ENCODE data around the gene STK38L.

The STK38L gene

GRCh38 chr12:27347779-27348178 lies 103.7 kb downstream of the STK38L start:
- no peaks in the 10 kb centered on the region for H3K27me3 ChIP-seq (ENCODE audit: control insufficient read depth in 1 of 2, insufficient read depth in 1 of 2, low read length in 2 of 2)
- no peak overlapping the region for H3K23ac ChIP-seq (ENCODE audit: low read length in 2 of 2)
- H2AK5ac ChIP-seq (ENCODE audit: low read length, severe bottlenecking) = no peak overlapping the region
- no peak overlapping the region for H2BK5ac ChIP-seq (ENCODE audit: low read depth, low read length, poor library complexity, severe bottlenecking)
- no peak overlapping the region for H3K27ac ChIP-seq (ENCODE audit: low read length, poor library complexity, severe bottlenecking)
- no peak overlapping the region for H3K4ac ChIP-seq (ENCODE audit: low read depth in 1 of 2, low read length in 2 of 2)
- H3K4me3 ChIP-seq (ENCODE audit: insufficient read depth in 1 of 2, low read depth in 1 of 2, low read length in 2 of 2) = no peak overlapping the region
- no peak overlapping the region for H2BK15ac ChIP-seq (ENCODE audit: low read depth, poor library complexity, severe bottlenecking)
- H3K79me1 ChIP-seq (replicated peaks; ENCODE audit: low read length, poor library complexity, severe bottlenecking) = peaks cover 9% of the 10 kb centered on the region
- no peak overlapping the region for H4K91ac ChIP-seq (ENCODE audit: low read length)
- H2BK120ac ChIP-seq (ENCODE audit: low read depth, low read length) = no peak overlapping the region
- no peaks in the 10 kb centered on the region for H3K36me3 ChIP-seq (ENCODE audit: control insufficient read depth in 1 of 2, insufficient read depth in 2 of 2, low read depth in 1 of 2, low read length in 2 of 2)
- WGBS = 100% methylated on average over 1 of the region's 2 CpGs
- H3K9me3 ChIP-seq (ENCODE audit: control insufficient read depth, low read length) = no peaks in the 10 kb centered on the region
- H3K14ac ChIP-seq (ENCODE audit: low read length in 2 of 2) = no peak overlapping the region
- no peak overlapping the region for H3K9ac ChIP-seq (ENCODE audit: low read length)
- H3K4me1 ChIP-seq (ENCODE audit: control insufficient read depth, insufficient read depth, low read depth, low read length) = no peaks in the 10 kb centered on the region
- no peak overlapping the region for H3K4me2 ChIP-seq (ENCODE audit: low read length, poor library complexity, severe bottlenecking)
- no peak for DNase-seq
- H2AFZ ChIP-seq (ENCODE audit: low read depth, low read length) = no peak overlapping the region
- no peak overlapping the region for H2BK12ac ChIP-seq (ENCODE audit: low read length in 2 of 2)
- H4K8ac ChIP-seq (ENCODE audit: low read length) = no peak overlapping the region
- H3K18ac ChIP-seq (ENCODE audit: low read depth in 1 of 2, low read length in 2 of 2) = no peak overlapping the region

DNA sequence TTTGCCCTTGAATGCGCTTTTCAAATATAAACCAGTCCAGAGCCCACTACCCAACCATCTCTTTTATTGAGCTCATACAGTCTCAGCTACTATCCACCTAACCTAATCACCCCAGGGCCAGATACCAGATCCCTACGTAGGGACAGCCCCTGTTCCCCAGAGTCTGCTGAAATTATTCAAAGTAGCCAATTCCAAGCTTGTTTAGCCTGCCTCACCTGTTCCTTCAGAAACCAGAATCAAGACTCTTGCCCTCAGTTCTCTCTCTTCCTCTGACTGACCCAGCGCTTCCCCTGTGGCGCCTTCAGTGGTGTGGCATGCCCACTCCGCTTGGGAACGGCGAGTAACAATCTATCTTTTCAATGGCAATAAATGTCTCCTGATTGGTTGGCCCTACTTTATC lies 107.4 kb downstream of the STK38L start:
- 92% methylated on average over 7 of the region's 7 CpGs for WGBS
- no peaks in the 10 kb centered on the region for H3K4me1 ChIP-seq (ENCODE audit: control insufficient read depth, insufficient read depth, low read depth, low read length)
- no peaks in the 10 kb centered on the region for H3K27me3 ChIP-seq (ENCODE audit: control insufficient read depth in 1 of 2, insufficient read depth in 1 of 2, low read length in 2 of 2)
- no peak overlapping the region for H2BK5ac ChIP-seq (ENCODE audit: low read depth, low read length, poor library complexity, severe bottlenecking)
- no peak overlapping the region for H3K4me2 ChIP-seq (ENCODE audit: low read length, poor library complexity, severe bottlenecking)
- no peak overlapping the region for H3K23ac ChIP-seq (ENCODE audit: low read length in 2 of 2)
- H3K79me1 ChIP-seq (replicated peaks; ENCODE audit: low read length, poor library complexity, severe bottlenecking) = peaks cover 8% of the 10 kb centered on the region
- no peak for DNase-seq
- no peaks in the 10 kb centered on the region for H3K36me3 ChIP-seq (ENCODE audit: control insufficient read depth in 1 of 2, insufficient read depth in 2 of 2, low read depth in 1 of 2, low read length in 2 of 2)
- no peak overlapping the region for H2AK5ac ChIP-seq (ENCODE audit: low read length, severe bottlenecking)
- H3K14ac ChIP-seq (ENCODE audit: low read length in 2 of 2) = no peak overlapping the region
- H2BK120ac ChIP-seq (ENCODE audit: low read depth, low read length) = no peak overlapping the region
- no peak overlapping the region for H2BK15ac ChIP-seq (ENCODE audit: low read depth, poor library complexity, severe bottlenecking)
- no peak overlapping the region for H3K9ac ChIP-seq (ENCODE audit: low read length)
- H3K4ac ChIP-seq (ENCODE audit: low read depth in 1 of 2, low read length in 2 of 2) = no peak overlapping the region
- H3K9me3 ChIP-seq (ENCODE audit: control insufficient read depth, low read length) = no peaks in the 10 kb centered on the region
- no peak overlapping the region for H3K27ac ChIP-seq (ENCODE audit: low read length, poor library complexity, severe bottlenecking)
- no peak overlapping the region for H2BK12ac ChIP-seq (ENCODE audit: low read length in 2 of 2)
- no peak overlapping the region for H3K18ac ChIP-seq (ENCODE audit: low read depth in 1 of 2, low read length in 2 of 2)
- H2AFZ ChIP-seq (ENCODE audit: low read depth, low read length) = no peak overlapping the region
- H4K91ac ChIP-seq (ENCODE audit: low read length) = no peak overlapping the region
- H4K8ac ChIP-seq (ENCODE audit: low read length) = no peak overlapping the region
- H3K4me3 ChIP-seq (ENCODE audit: insufficient read depth in 1 of 2, low read depth in 1 of 2, low read length in 2 of 2) = no peak overlapping the region

GRCh38 chr12:27355486-27355885 lies 111.4 kb downstream of the STK38L start:
- Histone ChIP-seq H3K23ac (ENCODE audit: low read length in 2 of 2) (no peak overlapping the region), H2AFZ (ENCODE audit: low read depth, low read length) (no peak overlapping the region), H3K18ac (ENCODE audit: low read depth in 1 of 2, low read length in 2 of 2) (no peak overlapping the region), H2BK15ac (ENCODE audit: low read depth, poor library complexity, severe bottlenecking) (no peak overlapping the region), H2AK5ac (ENCODE audit: low read length, severe bottlenecking) (no peak overlapping the region), H2BK120ac (ENCODE audit: low read depth, low read length) (no peak overlapping the region), H3K4me3 (ENCODE audit: insufficient read depth in 1 of 2, low read depth in 1 of 2, low read length in 2 of 2) (no peak overlapping the region), H2BK12ac (ENCODE audit: low read length in 2 of 2) (no peak overlapping the region), H3K9me3 (ENCODE audit: control insufficient read depth, low read length) (no peaks in the 10 kb centered on the region), H3K9ac (ENCODE audit: low read length) (no peak overlapping the region), H3K4me1 (ENCODE audit: control insufficient read depth, insufficient read depth, low read depth, low read length) (no peaks in the 10 kb centered on the region), H3K36me3 (ENCODE audit: control insufficient read depth in 1 of 2, insufficient read depth in 2 of 2, low read depth in 1 of 2, low read length in 2 of 2) (no peaks in the 10 kb centered on the region), H4K8ac (ENCODE audit: low read length) (no peak overlapping the region), H2BK5ac (ENCODE audit: low read depth, low read length, poor library complexity, severe bottlenecking) (no peak overlapping the region), H3K4ac (ENCODE audit: low read depth in 1 of 2, low read length in 2 of 2) (no peak overlapping the region), H3K79me1 (replicated peaks; ENCODE audit: low read length, poor library complexity, severe bottlenecking) (peaks cover 3% of the 10 kb centered on the region), H3K4me2 (ENCODE audit: low read length, poor library complexity, severe bottlenecking) (no peak overlapping the region), H3K27ac (ENCODE audit: low read length, poor library complexity, severe bottlenecking) (no peak overlapping the region), H3K14ac (ENCODE audit: low read length in 2 of 2) (no peak overlapping the region), H4K91ac (ENCODE audit: low read length) (no peak overlapping the region), H3K27me3 (ENCODE audit: control insufficient read depth in 1 of 2, insufficient read depth in 1 of 2, low read length in 2 of 2) (no peaks in the 10 kb centered on the region)
- no peak for DNase-seq
- 100% methylated on average over 1 of the region's 2 CpGs for WGBS

DNA sequence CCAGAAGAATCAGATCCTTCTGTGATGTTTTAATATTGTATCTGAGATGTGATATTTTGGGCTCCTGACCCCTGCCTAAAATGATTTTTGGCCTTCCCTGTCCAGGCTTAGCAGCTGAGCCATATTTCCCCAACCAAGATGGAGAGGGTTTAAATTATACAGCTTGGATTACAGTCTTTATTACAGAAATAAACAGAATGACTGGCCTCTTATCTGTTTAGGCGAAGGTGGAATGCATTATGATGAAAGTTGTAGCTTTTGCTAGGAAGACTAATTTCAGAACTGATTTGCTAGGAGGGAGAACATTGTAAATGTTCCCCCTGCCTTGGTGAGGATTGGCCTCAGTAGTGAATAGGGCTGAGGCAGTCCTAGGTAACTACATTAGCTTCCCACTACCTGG lies 111.9 kb downstream of the STK38L start:
- 69% methylated on average over 1 of the region's 1 CpG for WGBS
- H2BK15ac ChIP-seq (ENCODE audit: low read depth, poor library complexity, severe bottlenecking) = no peak overlapping the region

More for the DNA sequence above, 111.9 kb downstream of the STK38L start:
- H3K18ac ChIP-seq (ENCODE audit: low read depth in 1 of 2, low read length in 2 of 2) = no peak overlapping the region
- no peak overlapping the region for H3K9ac ChIP-seq (ENCODE audit: low read length)
- H2BK5ac ChIP-seq (ENCODE audit: low read depth, low read length, poor library complexity, severe bottlenecking) = no peak overlapping the region
- no peak overlapping the region for H2BK12ac ChIP-seq (ENCODE audit: low read length in 2 of 2)
- H2BK120ac ChIP-seq (ENCODE audit: low read depth, low read length) = no peak overlapping the region
- peaks cover 3% of the 10 kb centered on the region for H3K79me1 ChIP-seq (replicated peaks; ENCODE audit: low read length, poor library complexity, severe bottlenecking)
- H2AK5ac ChIP-seq (ENCODE audit: low read length, severe bottlenecking) = no peak overlapping the region
- no peak overlapping the region for H3K27ac ChIP-seq (ENCODE audit: low read length, poor library complexity, severe bottlenecking)
- no peak overlapping the region for H2AFZ ChIP-seq (ENCODE audit: low read depth, low read length)
- H4K8ac ChIP-seq (ENCODE audit: low read length) = no peak overlapping the region
- H3K9me3 ChIP-seq (ENCODE audit: control insufficient read depth, low read length) = no peaks in the 10 kb centered on the region
- no peak overlapping the region for H3K4me3 ChIP-seq (ENCODE audit: insufficient read depth in 1 of 2, low read depth in 1 of 2, low read length in 2 of 2)
- no peak overlapping the region for H4K91ac ChIP-seq (ENCODE audit: low read length)
- no peak overlapping the region for H3K4me2 ChIP-seq (ENCODE audit: low read length, poor library complexity, severe bottlenecking)
- no peaks in the 10 kb centered on the region for H3K36me3 ChIP-seq (ENCODE audit: control insufficient read depth in 1 of 2, insufficient read depth in 2 of 2, low read depth in 1 of 2, low read length in 2 of 2)
- H3K27me3 ChIP-seq (ENCODE audit: control insufficient read depth in 1 of 2, insufficient read depth in 1 of 2, low read length in 2 of 2) = no peaks in the 10 kb centered on the region
- H3K4ac ChIP-seq (ENCODE audit: low read depth in 1 of 2, low read length in 2 of 2) = no peak overlapping the region
- H3K14ac ChIP-seq (ENCODE audit: low read length in 2 of 2) = no peak overlapping the region
- no peak for DNase-seq
- H3K23ac ChIP-seq (ENCODE audit: low read length in 2 of 2) = no peak overlapping the region
- H3K4me1 ChIP-seq (ENCODE audit: control insufficient read depth, insufficient read depth, low read depth, low read length) = no peaks in the 10 kb centered on the region

Data from mesenchymal stem cell (in vitro differentiated cells and primary cell).